H9 (cell line): ENCODE measurements around the gene PLIN4. TPM values are rescaled to one million over a fixed set of nuclear protein-coding genes. Genes with fewer than 3 reads are reported as not detected.

Experiments
- DNase-seq: peaks from one replicate; pipeline ENCODE4 v3.0.0-alpha.2; 2017
- H2AFZ ChIP-seq: one replicate; pipeline ENCODE4 v1.6.1; 2013; ENCODE audit warnings: mild to moderate bottlenecking, low read length, control low read depth, moderate library complexity
- H2AK5ac ChIP-seq: 2 replicates; pipeline ENCODE4 v1.6.1; 2013; ENCODE audit warnings: low read length, control low read depth, mixed read lengths; ENCODE audit not compliant: insufficient read length
- H2BK120ac ChIP-seq: one replicate; pipeline ENCODE4 v1.6.1; 2013; ENCODE audit warnings: low read depth, mild to moderate bottlenecking, low read length, control low read depth, inconsistent platforms; ENCODE audit not compliant: poor library complexity, severe bottlenecking
- H2BK12ac ChIP-seq: 2 replicates; pipeline ENCODE4 v1.6.1; 2013; ENCODE audit warnings: low read length, control low read depth, mixed read lengths, low read depth; ENCODE audit not compliant: insufficient read length
- H2BK15ac ChIP-seq: 2 replicates; pipeline ENCODE4 v1.6.1; 2013; ENCODE audit warnings: low read depth, low read length, control low read depth
- H2BK20ac ChIP-seq: one replicate; pipeline ENCODE4 v1.6.1; 2013; ENCODE audit warnings: low read depth, mild to moderate bottlenecking, low read length, control low read depth, inconsistent platforms; ENCODE audit not compliant: poor library complexity, severe bottlenecking
- H2BK5ac ChIP-seq: 2 replicates; pipeline ENCODE4 v1.6.1; 2013; ENCODE audit warnings: low read length, control low read depth, mixed read lengths; ENCODE audit not compliant: insufficient read length
- H3K14ac ChIP-seq: 2 replicates; pipeline ENCODE4 v1.6.1; 2013; ENCODE audit warnings: low read length, control low read depth; ENCODE audit not compliant: insufficient read depth
- H3K18ac ChIP-seq: 2 replicates; pipeline ENCODE4 v1.6.1; 2013; ENCODE audit warnings: low read depth, mild to moderate bottlenecking, mixed read lengths, low read length, control low read depth; ENCODE audit not compliant: insufficient read length
- H3K23ac ChIP-seq: 2 replicates; pipeline ENCODE4 v1.6.1; 2013; ENCODE audit warnings: low read length, control low read depth, mixed read lengths, low read depth; ENCODE audit not compliant: insufficient read length
- H3K23me2 ChIP-seq: 2 replicates; pipeline ENCODE4 v1.6.1; 2013; ENCODE audit warnings: low read depth, mild to moderate bottlenecking, mixed read lengths, low read length, control low read depth; ENCODE audit not compliant: insufficient read length, poor library complexity, severe bottlenecking
- H3K27ac ChIP-seq: 2 replicates; pipeline ENCODE4 v1.5.1; 2013; ENCODE audit warnings: low read length, control low read depth, mixed read lengths, low read depth; ENCODE audit not compliant: insufficient read length
- H3K27me3 ChIP-seq: 2 replicates; pipeline ENCODE4 v1.6.1; 2013; ENCODE audit warnings: low read length, control low read depth, inconsistent platforms; ENCODE audit not compliant: insufficient read depth
- H3K4ac ChIP-seq: 2 replicates; pipeline ENCODE4 v1.6.1; 2013; ENCODE audit warnings: low read depth, mild to moderate bottlenecking, control low read depth, inconsistent platforms, low read length, moderate library complexity
- H3K4me1 ChIP-seq: 2 replicates; pipeline ENCODE4 v1.6.1; 2013; ENCODE audit warnings: low read length, control low read depth, inconsistent platforms; ENCODE audit not compliant: insufficient read depth
- H3K4me2 ChIP-seq: 2 replicates; pipeline ENCODE4 v1.6.1; 2013; ENCODE audit warnings: low read length, control low read depth, mixed read lengths; ENCODE audit not compliant: insufficient read length, insufficient read depth
- H3K56ac ChIP-seq: 2 replicates; pipeline ENCODE4 v1.6.1; 2013; ENCODE audit warnings: low read depth, mild to moderate bottlenecking, mixed read lengths, low read length, control low read depth; ENCODE audit not compliant: insufficient read length
- H3K79me1 ChIP-seq: 2 replicates; pipeline ENCODE4 v1.6.1; 2013; ENCODE audit warnings: low read depth, mild to moderate bottlenecking, moderate library complexity, low read length, control low read depth, inconsistent platforms; ENCODE audit not compliant: insufficient read depth, poor library complexity, severe bottlenecking
- H3K79me2 ChIP-seq: 2 replicates; pipeline ENCODE4 v1.6.1; 2013; ENCODE audit warnings: low read length, control low read depth, inconsistent platforms; ENCODE audit not compliant: insufficient read depth
- H3K9ac ChIP-seq: 2 replicates; pipeline ENCODE4 v1.6.1; 2013; ENCODE audit warnings: low read length, control low read depth, mixed read lengths; ENCODE audit not compliant: insufficient read length; ENCODE audit errors: extremely low read depth
- H3K9me3 ChIP-seq: one replicate; pipeline ENCODE4 v1.6.1; 2013; ENCODE audit warnings: low read depth, low read length, inconsistent platforms; ENCODE audit not compliant: control insufficient read depth
- H3T11ph ChIP-seq: one replicate; pipeline ENCODE4 v1.6.1; 2013; ENCODE audit warnings: mild to moderate bottlenecking, low read length, control low read depth, inconsistent platforms
- H4K20me1 ChIP-seq: one replicate; pipeline ENCODE4 v1.6.1; 2013; ENCODE audit not compliant: control insufficient read depth, insufficient read length, insufficient read depth
- H4K5ac ChIP-seq: 2 replicates; pipeline ENCODE4 v1.6.1; 2013; ENCODE audit warnings: low read depth, mild to moderate bottlenecking, mixed read lengths, low read length, control low read depth; ENCODE audit not compliant: insufficient read length
- H4K8ac ChIP-seq: replicated peaks from 2 replicates; pipeline ENCODE4 v1.6.1; 2013; ENCODE audit warnings: low read length, control low read depth, mixed read lengths, low read depth; ENCODE audit not compliant: insufficient read length
- H4K91ac ChIP-seq: 2 replicates; pipeline ENCODE4 v1.6.1; 2013; ENCODE audit warnings: low read depth, mild to moderate bottlenecking, moderate library complexity, mixed read lengths, low read length, control low read depth; ENCODE audit not compliant: insufficient read length
- H3K27ac Mint-ChIP-seq, 3 experiments: 2 replicates in 2 of 3; 3 replicates in 1 of 3; pipeline ENCODE4 v1.8.0; 2020 to 2021; ENCODE audit warnings: mixed read lengths in 3 of 3, mild to moderate bottlenecking in 1 of 3, moderate library complexity in 1 of 3
- H3K27me3 Mint-ChIP-seq: 2 replicates; pipeline ENCODE4 v1.8.0; 2021; ENCODE audit warnings: low read depth, mild to moderate bottlenecking, moderate library complexity, mixed read lengths
- H3K36me3 Mint-ChIP-seq, 3 experiments: 2 replicates in 2 of 3; 3 replicates in 1 of 3; pipeline ENCODE4 v1.8.0; 2020 to 2021; ENCODE audit warnings: low read depth in 3 of 3, mixed read lengths in 3 of 3; ENCODE audit not compliant: insufficient read depth in 1 of 3
- H3K4me1 Mint-ChIP-seq, 2 experiments: 2 replicates each; pipeline ENCODE4 v1.8.0; 2020; ENCODE audit warnings: mixed read lengths in 2 of 2
- H3K4me3 Mint-ChIP-seq, 2 experiments: 2 replicates in 1 of 2; 3 replicates in 1 of 2; pipeline ENCODE4 v1.8.0; 2020 to 2021; ENCODE audit warnings: mild to moderate bottlenecking in 2 of 2, mixed read lengths in 2 of 2, moderate library complexity in 1 of 2
- H3K9me3 Mint-ChIP-seq, 2 experiments: 2 replicates in 1 of 2; 3 replicates in 1 of 2; pipeline ENCODE4 v1.8.0; 2020; ENCODE audit warnings: mild to moderate bottlenecking in 2 of 2, mixed read lengths in 2 of 2, moderate library complexity in 1 of 2
- WGBS: extraction: QIAGEN DNeasy Blood & Tissue Kit; methylation state at CpG from one replicate; pipeline ENCODE4 v1.1.7; 2013; ENCODE audit warnings: missing lambda C conversion rate, low lambda C conversion rate, mixed read lengths; ENCODE audit not compliant: insufficient read length; ENCODE audit errors: extremely low coverage; 5-methylcytosine and 5-hydroxymethylcytosine counted together
- total RNA-seq: library from RNA; stranded (reverse); gene quantifications from 2 replicates; pipeline ENCODE4 v1.2.1, GENCODE V29; 2021
- TF ChIP-seq, protein P1 (sequence below): fragments of 200-600 bp; sonication (generic); conservative IDR thresholded peaks from 3 replicates; pipeline ENCODE4 v1.8.0; 2021; ENCODE audit warnings: antibody characterized with exemption, mild to moderate bottlenecking

The PLIN4 gene
- total RNA-seq, 1 experiment from 2014 or later, result 1.1 TPM

DNA sequence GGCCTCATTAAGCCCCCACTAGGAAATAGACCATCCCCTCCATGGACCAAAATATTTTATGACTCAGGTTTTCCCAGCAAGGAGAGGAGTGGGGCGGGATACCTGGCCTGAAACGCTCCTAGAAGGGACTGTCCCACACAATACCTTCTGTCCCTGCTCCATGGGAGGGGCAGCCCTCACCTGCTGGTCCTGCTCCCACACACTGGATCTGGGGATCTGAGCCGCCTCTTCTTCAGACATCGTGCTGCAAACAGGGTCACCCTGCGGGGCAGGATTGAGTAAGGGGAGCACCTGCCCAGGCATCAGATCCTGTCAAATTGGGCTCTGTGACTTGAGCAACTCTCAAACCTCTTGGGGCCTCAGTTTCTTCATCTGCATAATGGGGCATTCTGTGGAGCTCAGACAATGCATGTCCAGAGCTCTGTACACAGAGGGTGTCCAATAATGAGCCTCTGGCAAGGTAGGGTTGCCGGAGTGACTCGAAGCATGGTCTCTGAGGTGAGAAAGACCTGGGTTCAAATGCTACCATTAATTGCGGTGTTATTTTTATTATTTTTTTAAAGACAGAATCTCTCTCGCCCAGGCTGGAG lies 15.6 kb upstream of the PLIN4 start:
- Mint-ChIP-seq H3K4me1 (peaks cover 0 to 6% of the 10 kb centered on the region in 2 experiments; a peak in 2 of 4 replicates), H3K9me3 (no peaks in the 10 kb centered on the region), H3K27ac (no peak overlapping the region), H3K36me3 (no peaks in the 10 kb centered on the region), H3K27me3 (peaks cover 71% of the 10 kb centered on the region), H3K4me3 (no peak overlapping the region)
- Histone ChIP-seq H2BK12ac (no peak overlapping the region), H3K27me3 (no peaks in the 10 kb centered on the region; the same call in 1 of the 2 replicates), H4K91ac (no peak overlapping the region), H3K18ac (no peak overlapping the region), H3K9ac (no peak overlapping the region), H2BK120ac (no peak overlapping the region), H3K27ac (no peak overlapping the region), H2BK15ac (no peak overlapping the region), H3K4me2 (no peak overlapping the region), H3K14ac (no peak overlapping the region), H4K5ac (no peak overlapping the region), H3K9me3 (no peaks in the 10 kb centered on the region), H4K20me1 (no peaks in the 10 kb centered on the region), H3K56ac (no peak overlapping the region), H4K8ac (no peak overlapping the region), H2AFZ (no peak overlapping the region), H3K23me2 (peaks cover 3% of the 10 kb centered on the region), H3K23ac (no peak overlapping the region), H3K4me1 (no peaks in the 10 kb centered on the region), H3T11ph (no peak overlapping the region), H2AK5ac (no peak overlapping the region), H3K79me2 (no peaks in the 10 kb centered on the region), H2BK20ac (no peak overlapping the region), H2BK5ac (no peak overlapping the region), H3K4ac (no peak overlapping the region), H3K79me1 (no peaks in the 10 kb centered on the region)
- no peak for DNase-seq
- WGBS, result no CpG with 5 or more reads among the region's 9 CpGs
- TF ChIP-seq, protein P1, sequence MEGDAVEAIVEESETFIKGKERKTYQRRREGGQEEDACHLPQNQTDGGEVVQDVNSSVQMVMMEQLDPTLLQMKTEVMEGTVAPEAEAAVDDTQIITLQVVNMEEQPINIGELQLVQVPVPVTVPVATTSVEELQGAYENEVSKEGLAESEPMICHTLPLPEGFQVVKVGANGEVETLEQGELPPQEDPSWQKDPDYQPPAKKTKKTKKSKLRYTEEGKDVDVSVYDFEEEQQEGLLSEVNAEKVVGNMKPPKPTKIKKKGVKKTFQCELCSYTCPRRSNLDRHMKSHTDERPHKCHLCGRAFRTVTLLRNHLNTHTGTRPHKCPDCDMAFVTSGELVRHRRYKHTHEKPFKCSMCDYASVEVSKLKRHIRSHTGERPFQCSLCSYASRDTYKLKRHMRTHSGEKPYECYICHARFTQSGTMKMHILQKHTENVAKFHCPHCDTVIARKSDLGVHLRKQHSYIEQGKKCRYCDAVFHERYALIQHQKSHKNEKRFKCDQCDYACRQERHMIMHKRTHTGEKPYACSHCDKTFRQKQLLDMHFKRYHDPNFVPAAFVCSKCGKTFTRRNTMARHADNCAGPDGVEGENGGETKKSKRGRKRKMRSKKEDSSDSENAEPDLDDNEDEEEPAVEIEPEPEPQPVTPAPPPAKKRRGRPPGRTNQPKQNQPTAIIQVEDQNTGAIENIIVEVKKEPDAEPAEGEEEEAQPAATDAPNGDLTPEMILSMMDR, result no peak
